ENCODE measurements around the gene SLC24A4. TPM values are rescaled to one million over a fixed set of nuclear protein-coding genes. Genes with fewer than 3 reads are reported as not detected.

The SLC24A4 gene
- total RNA-seq, 4 donors from 2014 or later = 0.08 to 0.37 (median 0.22) TPM

GRCh38 chr14:92513204-92513965 lies 190.4 kb downstream of the SLC24A4 start, which contains the start of gene RIN3:
Gene RIN3, plus strand, starts transcription at chr14:92513781. Its CDS starts 152 bp downstream, at chr14:92513933.
- DNase-seq (ENCODE audit: low spot score in 2 of 2) = peak in 1 of 2 donors; percentile 91
- intact Hi-C loops (cut with DNase I; ENCODE audit: low total_unique reads) = no loop called here
- 3% methylated on average over 60 to 61 of the region's 79 CpGs for WGBS, 2 donors
- TF ChIP-seq CTCF (IDR thresholded peaks at IDR 0.05) (no peak), POLR2A (IDR thresholded peaks at IDR 0.05) (no peak)
- H3K4me3 ChIP-seq (ENCODE audit: low read depth, poor library complexity, severe bottlenecking) = peak within 1 kb of the TSS; percentile 58

- WGBS, 2 donors = 9 to 21% methylated on average over 59 to 64 of the region's 81 CpGs
- no peak for DNase-seq (ENCODE audit: low spot score in 2 of 2)
- TF ChIP-seq CTCF (IDR thresholded peaks at IDR 0.05) = no peak
- TF ChIP-seq POLR2A (IDR thresholded peaks at IDR 0.05) = no peak
- H3K4me3 ChIP-seq (ENCODE audit: low read depth, poor library complexity, severe bottlenecking) = peak overlapping the region; percentile 58
- intact Hi-C loops (cut with DNase I; ENCODE audit: low total_unique reads) = no loop called here
These were observed 191.2 kb downstream of the SLC24A4 start for GRCh38 chr14:92513966-92514843.

GRCh38 chr14:92514844-92515514 lies 192.0 kb downstream of the SLC24A4 start:
- 65 to 73% methylated on average over 15 of the region's 15 CpGs for WGBS, 2 donors
- no peak for DNase-seq (ENCODE audit: low spot score in 2 of 2)
- intact Hi-C loops (cut with DNase I; ENCODE audit: low total_unique reads) = no loop called here

GRCh38 chr14:92515546-92516343 lies 192.8 kb downstream of the SLC24A4 start:
- DNase-seq (ENCODE audit: low spot score in 2 of 2) = no peak
- TF ChIP-seq POLR2A (IDR thresholded peaks at IDR 0.05) (no peak), CTCF (IDR thresholded peaks at IDR 0.05) (no peak)
- intact Hi-C loops (cut with DNase I; ENCODE audit: low total_unique reads) = no loop called here
- H3K4me3 ChIP-seq (ENCODE audit: low read depth, poor library complexity, severe bottlenecking) = no peak overlapping the region
- 73 to 74% methylated on average over 5 of the region's 5 CpGs for WGBS, 2 donors

More at GRCh38 chr14:92514844-92515514, 192.0 kb downstream of the SLC24A4 start:
- TF ChIP-seq POLR2A (IDR thresholded peaks at IDR 0.05) (no peak), CTCF (IDR thresholded peaks at IDR 0.05) (no peak)
- H3K4me3 ChIP-seq (ENCODE audit: low read depth, poor library complexity, severe bottlenecking) = peak overlapping the region; percentile 58
